K562 (cell line): ENCODE measurements around the gene RPP38. TPM values are rescaled to one million over a fixed set of nuclear protein-coding genes. Genes with fewer than 3 reads are reported as not detected.

Experiments
- ARHGAP35 ChIP-seq: fragments of 450-650 bp; IDR thresholded peaks from 2 replicates; pipeline ENCODE4 v1.6.1; 2018; ENCODE audit not compliant: partially characterized antibody
- ATF3 ChIP-seq, 2 experiments: fragments of 450-650 bp in 1 of 2; sonication (generic) in 1 of 2; formaldehyde crosslinking in 1 of 2; IDR thresholded peaks in 1 of 2; conservative IDR thresholded peaks in 1 of 2; 2 replicates each; pipeline versions ENCODE4 v1.6.1 to v1.8.1; 2016 to 2023; ENCODE audit warnings: mild to moderate bottlenecking in 2 of 2, moderate library complexity in 2 of 2, inconsistent platforms in 1 of 2, missing genetic modification reagents in 1 of 2
- BRD4 ChIP-seq: fragments of 200-600 bp; sonication (generic); IDR thresholded peaks from 2 replicates; pipeline ENCODE4 v1.6.1; 2017; ENCODE audit warnings: inconsistent platforms
- CBX1 ChIP-seq: sonication (generic); IDR thresholded peaks from 2 replicates; pipeline ENCODE4 v1.6.1; 2016; ENCODE audit warnings: antibody characterized with exemption, low read depth, mild to moderate bottlenecking
- ELF2 ChIP-seq: fragments of 250-450 bp; sonication (Bioruptor Pico); IDR thresholded peaks from 2 replicates; pipeline ENCODE4 v1.5.0; 2021; ENCODE audit warnings: mild to moderate bottlenecking
- FIP1L1 ChIP-seq: fragments of 200-400 bp; formaldehyde crosslinking; IDR thresholded peaks from 2 replicates; pipeline ENCODE4 v1.6.1; 2018; ENCODE audit warnings: mild to moderate bottlenecking, low read depth, low read length; ENCODE audit not compliant: poor library complexity, severe bottlenecking
- KHSRP ChIP-seq: fragments of 450-650 bp; IDR thresholded peaks from 2 replicates; pipeline ENCODE4 v1.6.1; 2017
- NFE2L1 ChIP-seq: fragments of 450-650 bp; IDR thresholded peaks from 2 replicates; pipeline ENCODE4 v1.6.1; 2016; ENCODE audit warnings: missing genetic modification characterization, low read depth, mild to moderate bottlenecking, missing compliant biosample characterization, moderate library complexity, borderline replicate concordance
- PRPF4 ChIP-seq: fragments of 200-400 bp; formaldehyde crosslinking; IDR thresholded peaks from one replicate; pipeline ENCODE4 v1.6.1; 2017; ENCODE audit warnings: low read length, low read depth, mild to moderate bottlenecking; ENCODE audit not compliant: insufficient read depth, poor library complexity, severe bottlenecking
- RB1 ChIP-seq: fragments of 450-650 bp; IDR thresholded peaks from 2 replicates; pipeline ENCODE4 v1.6.1; 2017; ENCODE audit warnings: low read depth, mild to moderate bottlenecking
- RBFOX2 ChIP-seq: fragments of 200-400 bp; formaldehyde crosslinking; IDR thresholded peaks from 2 replicates; pipeline ENCODE4 v1.6.1; 2017; ENCODE audit warnings: low read depth, mild to moderate bottlenecking, low read length, moderate library complexity
- REST ChIP-seq, 2 experiments: fragments of 450-650 bp; formaldehyde crosslinking in 1 of 2; IDR thresholded peaks; 2 replicates each; pipeline versions ENCODE4 v1.4.0 to v1.6.1; 2014 to 2020; ENCODE audit warnings: mild to moderate bottlenecking in 2 of 2, borderline replicate concordance in 1 of 2, low read depth in 1 of 2
- SIN3A ChIP-seq, 2 experiments: fragments of 150-350 bp in 1 of 2; IDR thresholded peaks; 2 replicates each; pipeline ENCODE4 v1.6.1; 2011 to 2016; ENCODE audit warnings: borderline replicate concordance in 2 of 2, low read depth in 2 of 2, low read length in 2 of 2, mild to moderate bottlenecking in 2 of 2, moderate library complexity in 2 of 2; ENCODE audit not compliant: control insufficient read depth in 1 of 2
- SPI1 ChIP-seq: IDR thresholded peaks from 2 replicates; pipeline ENCODE4 v1.6.1; 2011; ENCODE audit warnings: low read depth, low read length, control low read depth, borderline replicate concordance
- TAF15 ChIP-seq: fragments of 200-400 bp; formaldehyde crosslinking; IDR thresholded peaks from 2 replicates; pipeline ENCODE4 v1.6.1; 2017; ENCODE audit warnings: mild to moderate bottlenecking, low read depth, low read length, moderate library complexity
- ZEB2 ChIP-seq: fragments of 450-650 bp; IDR thresholded peaks from 2 replicates; pipeline ENCODE4 v1.6.1; 2016
- ZFX ChIP-seq: sonication (generic); formaldehyde crosslinking; IDR thresholded peaks from 2 replicates; pipeline ENCODE4 v1.8.0; 2022; ENCODE audit warnings: mild to moderate bottlenecking, missing genetic modification reagents, moderate library complexity
- polyA plus RNA-seq, 8 experiments: library from polyadenylated mRNA; depleted of rRNA in 4 of 8; stranded (reverse) in 5 of 8; unstranded in 3 of 8; fragments of >200 nt; fragmentation: Nextera tagmentation in 2 of 8; fragmentation: Illumina TruSeq in 1 of 8; extraction: Ambion mirVana in 2 of 8; extraction: Trizol in 1 of 8; gene quantifications; 2 replicates each; pipeline versions ENCODE4 v1.2.1 to v1.2.3, GENCODE V29; 2011 to 2014; ENCODE audit warnings: inconsistent platforms in 1 of 8, missing spikeins in 1 of 8
- total RNA-seq, 7 experiments: library from RNA; depleted of rRNA in 6 of 7; stranded (reverse); fragments of >200 nt in 6 of 7; fragmentation: Illumina TruSeq in 2 of 7; extraction: Trizol in 2 of 7; gene quantifications; 2 replicates each; pipeline versions ENCODE4 v1.2.1 to v1.2.3, GENCODE V29; 2011 to 2021; ENCODE audit warnings: low replicate concordance in 1 of 7

RPP38 gene
- total and polyA plus RNA-seq, 9 of the 15 experiments (the other 6 are each of a cell fraction or from before 2014, with no cell fraction given) = 26.3 to 58.6 (median 33.8) TPM

GRCh38 chr10:15097011-15097812 lies at the start of gene RPP38 (continued):
- TF ChIP-seq REST (IDR thresholded peaks at IDR 0.05; ENCODE audit: borderline replicate concordance) (no peak; the same call in 1 of the 2 replicates), REST (CRISPR knock-in tag; IDR thresholded peaks at IDR 0.05; ENCODE audit: low read depth) (peak; percentile 57; the same call in 1 of the 2 replicates), RBFOX2 (peak; percentile 96), NFE2L1 (tag) (no peak), BRD4 (0 out of 2 replicates have a peak, but pooled peaks have one; percentile 36), FIP1L1 (peak; percentile 97), ELF2 (CRISPR knock-in tag) (peak; percentile 77), KHSRP (no peak), ZEB2 (0 out of 2 replicates have a peak, but pooled peaks have one; percentile 61), PRPF4 (peak; percentile 26), ATF3 (IDR thresholded peaks at IDR 0.05) (no peak), ATF3 (CRISPR knock-in tag; conservative IDR thresholded peaks at IDR 0.05) (peak; percentile 12; the same call in 1 of the 2 replicates), ZFX (CRISPR knock-in tag) (peak; percentile 99), RB1 (peak; percentile 73; the same call in 1 of the 2 replicates), ARHGAP35 (no peak), SPI1 (peak; percentile 61), CBX1 (peak; percentile 61; the same call in 1 of the 2 replicates), TAF15 (no peak), SIN3A (IDR thresholded peaks at IDR 0.05; ENCODE audit: borderline replicate concordance in 2 of 2, control insufficient read depth in 1 of 2, low read depth in 2 of 2, low read length in 2 of 2) (peak; percentile 71 to 85; a peak in 2 of 4 replicates)
